Measurements from ENCODE around the gene HMCN1. TPM values are rescaled to one million over a fixed set of nuclear protein-coding genes. Genes with fewer than 3 reads are reported as not detected.

The HMCN1 gene
- polyA plus RNA-seq, 1 donor from 2014 or later, result 0.66 TPM

- no peaks in the 10 kb centered on the region for H3F3A ChIP-seq (ENCODE audit: insufficient read depth, low read length, poor library complexity, severe bottlenecking)
- no peaks in the 10 kb centered on the region for H3K9me3 ChIP-seq (ENCODE audit: low read length)
- H2AFZ ChIP-seq (ENCODE audit: low read depth, low read length), result no peak overlapping the region
- no peaks in the 10 kb centered on the region for H4K20me1 ChIP-seq (ENCODE audit: insufficient read depth)
- no peak overlapping the region for H3K27ac ChIP-seq (ENCODE audit: low read length)
- H3K79me2 ChIP-seq (replicated peaks; ENCODE audit: insufficient read depth, low read length), result no peaks in the 10 kb centered on the region
- no peak overlapping the region for H3K4me2 ChIP-seq (ENCODE audit: low read length)
- no peaks in the 10 kb centered on the region for H3K9me2 ChIP-seq (ENCODE audit: insufficient read depth, low read length)
- TF ChIP-seq CTCF (IDR thresholded peaks at IDR 0.05; ENCODE audit: poor library complexity, severe bottlenecking) (no peak), TAF1 (IDR thresholded peaks at IDR 0.05; ENCODE audit: low read depth) (no peak), SMC3 (conservative IDR thresholded peaks at IDR 0.05; ENCODE audit: poor library complexity) (no peak), REST (IDR thresholded peaks at IDR 0.05; ENCODE audit: borderline replicate concordance) (no peak), EP300 (conservative IDR thresholded peaks at IDR 0.05; ENCODE audit: poor library complexity, severe bottlenecking) (no peak), MXI1 (conservative IDR thresholded peaks at IDR 0.05; ENCODE audit: poor library complexity, severe bottlenecking) (no peak), EZH2 (IDR thresholded peaks at IDR 0.05; ENCODE audit: borderline replicate concordance, insufficient read depth, low read length, poor library complexity, severe bottlenecking) (no peak)
- H3K36me3 ChIP-seq (ENCODE audit: insufficient read depth, low read length), result no peaks in the 10 kb centered on the region
- no peak overlapping the region for H3K9ac ChIP-seq (ENCODE audit: low read length)
- H3K4me3 ChIP-seq (ENCODE audit: low read length), result no peak overlapping the region
- H3K27me3 ChIP-seq (ENCODE audit: insufficient read depth, low read depth, low read length), result no peaks in the 10 kb centered on the region
Observed at GRCh38 chr1:186164773-186165172, 430.6 kb downstream of the HMCN1 start.

GRCh38 chr1:186165303-186165702 lies 431.1 kb downstream of the HMCN1 start:
- H3K9me3 ChIP-seq (ENCODE audit: low read length), result no peaks in the 10 kb centered on the region
- H3F3A ChIP-seq (ENCODE audit: insufficient read depth, low read length, poor library complexity, severe bottlenecking), result no peaks in the 10 kb centered on the region
- H3K9ac ChIP-seq (ENCODE audit: low read length), result no peak overlapping the region
- H3K27me3 ChIP-seq (ENCODE audit: insufficient read depth, low read depth, low read length), result no peaks in the 10 kb centered on the region
- H3K36me3 ChIP-seq (ENCODE audit: insufficient read depth, low read length), result no peaks in the 10 kb centered on the region
- TF ChIP-seq EZH2 (IDR thresholded peaks at IDR 0.05; ENCODE audit: borderline replicate concordance, insufficient read depth, low read length, poor library complexity, severe bottlenecking) (no peak), SMC3 (conservative IDR thresholded peaks at IDR 0.05; ENCODE audit: poor library complexity) (no peak), RAD21 (conservative IDR thresholded peaks at IDR 0.05) (no peak), EP300 (conservative IDR thresholded peaks at IDR 0.05; ENCODE audit: poor library complexity, severe bottlenecking) (no peak), REST (IDR thresholded peaks at IDR 0.05; ENCODE audit: borderline replicate concordance) (no peak), CTCF (IDR thresholded peaks at IDR 0.05; ENCODE audit: poor library complexity, severe bottlenecking) (no peak), MXI1 (conservative IDR thresholded peaks at IDR 0.05; ENCODE audit: poor library complexity, severe bottlenecking) (no peak), POLR2AphosphoS5 (IDR thresholded peaks at IDR 0.05) (no peak), TAF1 (IDR thresholded peaks at IDR 0.05; ENCODE audit: low read depth) (no peak)
- H2AFZ ChIP-seq (ENCODE audit: low read depth, low read length), result no peak overlapping the region
- no peak overlapping the region for H3K27ac ChIP-seq (ENCODE audit: low read length)
- H4K20me1 ChIP-seq (ENCODE audit: insufficient read depth), result no peaks in the 10 kb centered on the region
- no peak overlapping the region for H3K4me3 ChIP-seq (ENCODE audit: low read length)
- no peaks in the 10 kb centered on the region for H3K79me2 ChIP-seq (replicated peaks; ENCODE audit: insufficient read depth, low read length)
- H3K9me2 ChIP-seq (ENCODE audit: insufficient read depth, low read length), result no peaks in the 10 kb centered on the region
- H3K4me2 ChIP-seq (ENCODE audit: low read length), result no peak overlapping the region
